Left lung (tissue), 10 donors: ENCODE data around the gene VPS35. TPM values are rescaled to one million over a fixed set of nuclear protein-coding genes. Genes with fewer than 3 reads are reported as not detected.

Source experiments
- ATAC-seq: fragments of 200-7000 bp; cut with Tn5 transposase; one replicate; pipeline ENCODE4 v1.9.1; 2020; ENCODE audit warnings: moderate library complexity
- DNase-seq, 4 donors: peaks; one replicate each; pipeline ENCODE4 v3.0.0-alpha.2; 2013 to 2020
- H3K27ac ChIP-seq, 2 donors: fragments of 200-600 bp; sonication (generic) in 1 of 2; one replicate each; pipeline versions ENCODE4 v1.5.0 to v1.8.0; 2020 to 2021
- H3K27me3 ChIP-seq, 2 donors: fragments of 200-600 bp; sonication (generic) in 1 of 2; one replicate each; pipeline versions ENCODE4 v1.5.0 to v1.8.0; 2020 to 2021
- H3K36me3 ChIP-seq, 2 donors: fragments of 200-600 bp; sonication (generic) in 1 of 2; one replicate each; pipeline versions ENCODE4 v1.5.0 to v1.8.0; 2020 to 2021
- H3K4me1 ChIP-seq, 2 donors: fragments of 200-600 bp; one replicate each; pipeline ENCODE4 v1.8.0; 2021
- H3K4me3 ChIP-seq, 2 donors: fragments of 200-600 bp; sonication (generic) in 1 of 2; one replicate each; pipeline versions ENCODE4 v1.5.0 to v1.8.0; 2020 to 2021; ENCODE audit warnings: mild to moderate bottlenecking in 1 of 2
- H3K9me3 ChIP-seq, 2 donors: fragments of 200-600 bp; sonication (generic) in 1 of 2; one replicate each; pipeline versions ENCODE4 v1.5.0 to v1.8.0; 2020 to 2021
- intact Hi-C, 2 donors: fragments of 100-400 bp; cut with DNase I; formaldehyde crosslinking; loops; one replicate each; pipeline versions ENCODE4 v1.11.2 to v1.14.2; 2022
- polyA plus RNA-seq, 6 donors: library from polyadenylated mRNA; unstranded; fragments of 120-200 nt; gene quantifications; one replicate each; pipeline ENCODE4 v1.2.1, GENCODE V29; 2013; ENCODE audit not compliant: insufficient read length in 6 of 6
- total RNA-seq, 2 donors: library from RNA; stranded (reverse); fragmentation: NEBNext Ultra II Directional; extraction: Animal tissue kit (Norgen Biotek cat#: 25700); gene quantifications; one replicate each; pipeline ENCODE4 v1.2.1, GENCODE V29; 2021
- TF ChIP-seq, protein P1 (sequence below), 2 donors: fragments of 200-600 bp; sonication (generic) in 1 of 2; IDR thresholded peaks; one replicate each; pipeline versions ENCODE4 v1.5.0 to v1.8.0; 2021; ENCODE audit warnings: antibody characterized with exemption in 2 of 2
- donor health status: DM: no; HTN: yes; CAD: no.
- donor health status: DM: no; HTN: no; CAD: no.

Gene VPS35
- total and polyA plus RNA-seq, 8 donors = 102 to 161 (median 129) TPM

DNA sequence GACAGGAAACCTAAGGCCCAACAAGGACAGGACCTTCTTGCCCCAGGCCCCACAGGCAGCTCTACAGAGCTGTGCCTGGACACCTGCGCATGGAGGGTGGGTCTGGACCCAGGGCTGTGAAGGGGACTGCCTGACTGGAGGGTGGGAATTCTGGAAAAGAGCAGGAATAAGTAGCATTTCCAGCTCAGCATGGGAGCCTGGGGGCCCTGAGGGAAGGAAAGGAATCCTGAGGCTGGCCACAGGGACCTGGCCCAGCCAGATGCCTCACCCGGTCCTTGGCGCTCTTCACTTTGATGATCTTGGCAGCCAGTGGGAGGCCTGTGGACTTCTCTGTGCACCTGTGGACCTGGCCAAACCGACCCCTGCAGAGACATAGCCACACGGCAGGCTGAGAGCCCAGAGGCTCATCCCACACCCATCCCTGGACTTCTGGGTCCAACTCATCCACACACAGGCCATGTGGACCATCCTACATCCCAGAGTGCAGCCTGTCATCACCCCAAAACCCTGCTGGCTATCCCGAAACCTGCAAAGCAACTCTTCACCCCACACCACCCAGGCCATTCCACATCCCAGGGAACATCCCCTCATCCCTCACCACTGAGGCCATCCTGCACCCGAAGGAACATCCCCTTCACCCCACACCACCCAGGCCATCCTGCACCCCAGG lies 40.5 kb upstream of the VPS35 start:
- DNase-seq = no peak
- ATAC-seq = no peak
- no peaks in the 10 kb centered on the region for H3K36me3 ChIP-seq
- H3K27ac ChIP-seq = no peak overlapping the region
- H3K4me1 ChIP-seq = no peaks in the 10 kb centered on the region
- H3K9me3 ChIP-seq = peaks cover 0 to 6% of the 10 kb centered on the region in 2 donors
- no peaks in the 10 kb centered on the region for H3K27me3 ChIP-seq
- H3K4me3 ChIP-seq = no peak overlapping the region
- intact Hi-C loops = no loop called here
- TF ChIP-seq, protein P1, sequence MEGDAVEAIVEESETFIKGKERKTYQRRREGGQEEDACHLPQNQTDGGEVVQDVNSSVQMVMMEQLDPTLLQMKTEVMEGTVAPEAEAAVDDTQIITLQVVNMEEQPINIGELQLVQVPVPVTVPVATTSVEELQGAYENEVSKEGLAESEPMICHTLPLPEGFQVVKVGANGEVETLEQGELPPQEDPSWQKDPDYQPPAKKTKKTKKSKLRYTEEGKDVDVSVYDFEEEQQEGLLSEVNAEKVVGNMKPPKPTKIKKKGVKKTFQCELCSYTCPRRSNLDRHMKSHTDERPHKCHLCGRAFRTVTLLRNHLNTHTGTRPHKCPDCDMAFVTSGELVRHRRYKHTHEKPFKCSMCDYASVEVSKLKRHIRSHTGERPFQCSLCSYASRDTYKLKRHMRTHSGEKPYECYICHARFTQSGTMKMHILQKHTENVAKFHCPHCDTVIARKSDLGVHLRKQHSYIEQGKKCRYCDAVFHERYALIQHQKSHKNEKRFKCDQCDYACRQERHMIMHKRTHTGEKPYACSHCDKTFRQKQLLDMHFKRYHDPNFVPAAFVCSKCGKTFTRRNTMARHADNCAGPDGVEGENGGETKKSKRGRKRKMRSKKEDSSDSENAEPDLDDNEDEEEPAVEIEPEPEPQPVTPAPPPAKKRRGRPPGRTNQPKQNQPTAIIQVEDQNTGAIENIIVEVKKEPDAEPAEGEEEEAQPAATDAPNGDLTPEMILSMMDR (IDR thresholded peaks at IDR 0.05) = no peak

DNA sequence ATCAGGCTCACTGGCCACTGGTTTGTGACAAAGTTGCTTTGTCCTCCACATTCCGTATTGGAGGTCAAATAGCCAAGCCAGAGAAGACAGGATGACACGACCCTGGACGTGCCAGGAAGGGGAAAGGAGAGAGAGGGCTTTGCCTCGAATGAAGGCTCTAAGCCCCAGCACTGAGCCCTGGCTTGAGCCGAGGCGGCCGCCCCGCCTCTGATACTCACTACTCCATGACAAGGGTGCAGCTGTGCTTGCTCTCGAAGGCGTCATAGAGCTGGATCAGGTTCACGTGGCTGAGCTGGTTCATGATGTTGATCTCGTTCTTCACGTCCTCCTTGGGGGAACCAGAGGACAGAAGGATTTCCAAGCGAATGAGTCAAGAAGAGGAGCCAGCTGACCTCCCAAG lies 39.8 kb upstream of the VPS35 start:
- Histone ChIP-seq H3K4me3 (no peak overlapping the region), H3K27me3 (no peaks in the 10 kb centered on the region), H3K9me3 (peaks cover 0 to 6% of the 10 kb centered on the region in 2 donors), H3K27ac (no peak overlapping the region), H3K36me3 (no peaks in the 10 kb centered on the region), H3K4me1 (no peaks in the 10 kb centered on the region)
- intact Hi-C loops = no loop called here
- DNase-seq = no peak
- no peak for ATAC-seq
- TF ChIP-seq, protein P1 (IDR thresholded peaks at IDR 0.05) = no peak

DNA sequence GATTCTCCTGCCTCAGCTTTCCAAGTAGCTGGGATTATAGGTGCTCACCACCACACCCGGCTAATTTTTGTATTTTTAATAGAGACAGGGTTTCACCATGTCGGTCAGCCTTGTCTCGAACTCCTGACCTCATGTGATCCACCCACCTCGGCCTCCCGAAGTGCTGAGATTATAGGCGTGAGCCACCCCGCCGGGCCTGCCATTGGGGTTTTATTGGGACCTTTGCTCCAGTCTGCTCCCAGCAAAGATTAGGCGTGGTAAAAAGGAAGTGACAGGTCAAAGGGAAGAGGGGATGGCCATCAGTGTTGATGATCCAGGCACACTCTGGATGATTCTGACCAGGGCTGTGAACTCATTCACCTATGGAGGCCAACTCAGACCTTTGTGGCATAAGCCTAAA lies 38.7 kb upstream of the VPS35 start:
- no peaks in the 10 kb centered on the region for H3K27me3 ChIP-seq
- ATAC-seq (no peak), DNase-seq (no peak)
- intact Hi-C loops = no loop called here
- no peaks in the 10 kb centered on the region for H3K4me1 ChIP-seq
- H3K36me3 ChIP-seq = no peaks in the 10 kb centered on the region
- peaks cover 0 to 6% of the 10 kb centered on the region in 2 donors for H3K9me3 ChIP-seq
- H3K4me3 ChIP-seq = no peak overlapping the region
- TF ChIP-seq, protein P1 (IDR thresholded peaks at IDR 0.05) = no peak
- H3K27ac ChIP-seq = no peak overlapping the region

DNA sequence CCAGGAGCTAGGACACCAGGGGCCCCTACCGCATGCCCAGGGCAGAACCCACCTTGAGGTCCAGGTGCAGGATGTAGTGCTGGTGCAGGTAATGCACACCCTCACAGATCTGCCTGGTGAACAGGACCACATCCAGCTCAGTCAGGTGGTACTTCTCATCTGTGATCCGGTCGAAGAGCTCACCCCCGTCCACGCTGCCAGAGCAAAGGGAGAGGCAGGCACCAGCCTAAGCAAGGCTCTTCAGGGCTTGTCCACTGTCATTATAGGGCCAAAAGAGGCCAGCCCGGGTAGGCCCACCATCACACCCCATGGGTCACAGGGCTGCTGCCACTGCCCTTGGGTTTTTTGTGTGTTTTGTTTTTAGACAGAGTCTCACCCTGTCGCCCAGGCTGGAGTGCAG lies 38.2 kb upstream of the VPS35 start:
- TF ChIP-seq, protein P1 (IDR thresholded peaks at IDR 0.05) = no peak
- intact Hi-C loops = no loop called here

DNA sequence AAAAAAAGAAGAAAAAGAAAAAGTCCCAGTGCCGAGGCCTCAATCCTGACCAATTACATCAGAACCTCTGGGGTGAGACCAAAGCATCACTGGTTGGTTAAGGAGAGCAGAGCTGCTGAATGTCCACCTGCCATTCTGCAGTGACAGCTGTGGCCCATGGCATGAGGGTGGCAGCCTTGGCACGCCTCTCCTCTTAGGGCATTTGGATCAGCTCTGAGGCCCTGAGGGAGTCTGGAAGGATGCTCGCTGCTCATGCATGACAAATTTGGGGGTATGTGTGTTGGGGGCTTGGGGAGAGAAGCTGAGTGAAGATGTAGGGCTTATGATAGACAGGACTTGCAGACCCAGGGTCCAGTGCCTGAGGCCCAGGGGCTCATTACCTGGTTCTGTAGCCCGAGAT lies 32.9 kb upstream of the VPS35 start:
- no peaks in the 10 kb centered on the region for H3K27me3 ChIP-seq
- H3K9me3 ChIP-seq = peaks cover 0 to 6% of the 10 kb centered on the region in 2 donors
- DNase-seq (no peak), ATAC-seq (no peak)
- no peak overlapping the region for H3K4me3 ChIP-seq
- no peaks in the 10 kb centered on the region for H3K4me1 ChIP-seq
- intact Hi-C loops = no loop called here
- no peak overlapping the region for H3K27ac ChIP-seq
- no peaks in the 10 kb centered on the region for H3K36me3 ChIP-seq
- TF ChIP-seq, protein P1 (IDR thresholded peaks at IDR 0.05) = no peak

More for the DNA sequence above, 38.2 kb upstream of the VPS35 start:
- no peak overlapping the region for H3K4me3 ChIP-seq
- no peak overlapping the region for H3K27ac ChIP-seq
- peaks cover 0 to 6% of the 10 kb centered on the region in 2 donors for H3K9me3 ChIP-seq
- DNase-seq (no peak), ATAC-seq (no peak)
- no peaks in the 10 kb centered on the region for H3K4me1 ChIP-seq
- no peaks in the 10 kb centered on the region for H3K27me3 ChIP-seq
- no peaks in the 10 kb centered on the region for H3K36me3 ChIP-seq
